Measurements from ENCODE around the gene IL13RA2. TPM values are rescaled to one million over a fixed set of nuclear protein-coding genes. Genes with fewer than 3 reads are reported as not detected.

The IL13RA2 gene
- total and polyA plus RNA-seq, 4 donors, result 1.9 to 5.4 (median 2.8) TPM

GRCh38 chrX:115011428-115011827 is 6.0 kb downstream of the IL13RA2 start:
- Histone ChIP-seq H3K4me3 (ENCODE audit: low read depth in 1 of 3, low read length in 3 of 3) (no peak overlapping the region), H3K9ac (ENCODE audit: low read depth in 1 of 2, low read length in 2 of 2) (no peak overlapping the region), H3K36me3 (ENCODE audit: control insufficient read depth in 4 of 4, insufficient read depth in 3 of 4, low read depth in 1 of 4, low read length in 3 of 4) (no peaks in the 10 kb centered on the region), H3K27me3 (ENCODE audit: control insufficient read depth in 4 of 4, insufficient read depth in 4 of 4, low read length in 3 of 4) (no peaks in the 10 kb centered on the region), H3K4me1 (ENCODE audit: control insufficient read depth in 4 of 4, insufficient read depth in 4 of 4, low read length in 3 of 4) (no peaks in the 10 kb centered on the region), H3K9me3 (ENCODE audit: control insufficient read depth in 4 of 4, low read length in 3 of 4) (no peaks in the 10 kb centered on the region), H3K27ac (ENCODE audit: low read depth in 1 of 2, low read length in 2 of 2) (no peak overlapping the region)
- TF ChIP-seq, protein P1, sequence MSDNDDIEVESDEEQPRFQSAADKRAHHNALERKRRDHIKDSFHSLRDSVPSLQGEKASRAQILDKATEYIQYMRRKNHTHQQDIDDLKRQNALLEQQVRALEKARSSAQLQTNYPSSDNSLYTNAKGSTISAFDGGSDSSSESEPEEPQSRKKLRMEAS (IDR thresholded peaks at IDR 0.05), result no peak
- TF ChIP-seq, protein P2, sequence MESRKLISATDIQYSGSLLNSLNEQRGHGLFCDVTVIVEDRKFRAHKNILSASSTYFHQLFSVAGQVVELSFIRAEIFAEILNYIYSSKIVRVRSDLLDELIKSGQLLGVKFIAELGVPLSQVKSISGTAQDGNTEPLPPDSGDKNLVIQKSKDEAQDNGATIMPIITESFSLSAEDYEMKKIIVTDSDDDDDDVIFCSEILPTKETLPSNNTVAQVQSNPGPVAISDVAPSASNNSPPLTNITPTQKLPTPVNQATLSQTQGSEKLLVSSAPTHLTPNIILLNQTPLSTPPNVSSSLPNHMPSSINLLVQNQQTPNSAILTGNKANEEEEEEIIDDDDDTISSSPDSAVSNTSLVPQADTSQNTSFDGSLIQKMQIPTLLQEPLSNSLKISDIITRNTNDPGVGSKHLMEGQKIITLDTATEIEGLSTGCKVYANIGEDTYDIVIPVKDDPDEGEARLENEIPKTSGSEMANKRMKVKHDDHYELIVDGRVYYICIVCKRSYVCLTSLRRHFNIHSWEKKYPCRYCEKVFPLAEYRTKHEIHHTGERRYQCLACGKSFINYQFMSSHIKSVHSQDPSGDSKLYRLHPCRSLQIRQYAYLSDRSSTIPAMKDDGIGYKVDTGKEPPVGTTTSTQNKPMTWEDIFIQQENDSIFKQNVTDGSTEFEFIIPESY (IDR thresholded peaks at IDR 0.05), result no peak
- no peak for TF ChIP-seq RXRA (IDR thresholded peaks at IDR 0.05)
- TF ChIP-seq, protein P3, sequence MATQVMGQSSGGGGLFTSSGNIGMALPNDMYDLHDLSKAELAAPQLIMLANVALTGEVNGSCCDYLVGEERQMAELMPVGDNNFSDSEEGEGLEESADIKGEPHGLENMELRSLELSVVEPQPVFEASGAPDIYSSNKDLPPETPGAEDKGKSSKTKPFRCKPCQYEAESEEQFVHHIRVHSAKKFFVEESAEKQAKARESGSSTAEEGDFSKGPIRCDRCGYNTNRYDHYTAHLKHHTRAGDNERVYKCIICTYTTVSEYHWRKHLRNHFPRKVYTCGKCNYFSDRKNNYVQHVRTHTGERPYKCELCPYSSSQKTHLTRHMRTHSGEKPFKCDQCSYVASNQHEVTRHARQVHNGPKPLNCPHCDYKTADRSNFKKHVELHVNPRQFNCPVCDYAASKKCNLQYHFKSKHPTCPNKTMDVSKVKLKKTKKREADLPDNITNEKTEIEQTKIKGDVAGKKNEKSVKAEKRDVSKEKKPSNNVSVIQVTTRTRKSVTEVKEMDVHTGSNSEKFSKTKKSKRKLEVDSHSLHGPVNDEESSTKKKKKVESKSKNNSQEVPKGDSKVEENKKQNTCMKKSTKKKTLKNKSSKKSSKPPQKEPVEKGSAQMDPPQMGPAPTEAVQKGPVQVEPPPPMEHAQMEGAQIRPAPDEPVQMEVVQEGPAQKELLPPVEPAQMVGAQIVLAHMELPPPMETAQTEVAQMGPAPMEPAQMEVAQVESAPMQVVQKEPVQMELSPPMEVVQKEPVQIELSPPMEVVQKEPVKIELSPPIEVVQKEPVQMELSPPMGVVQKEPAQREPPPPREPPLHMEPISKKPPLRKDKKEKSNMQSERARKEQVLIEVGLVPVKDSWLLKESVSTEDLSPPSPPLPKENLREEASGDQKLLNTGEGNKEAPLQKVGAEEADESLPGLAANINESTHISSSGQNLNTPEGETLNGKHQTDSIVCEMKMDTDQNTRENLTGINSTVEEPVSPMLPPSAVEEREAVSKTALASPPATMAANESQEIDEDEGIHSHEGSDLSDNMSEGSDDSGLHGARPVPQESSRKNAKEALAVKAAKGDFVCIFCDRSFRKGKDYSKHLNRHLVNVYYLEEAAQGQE (IDR thresholded peaks at IDR 0.05), result no peak
- TF ChIP-seq TAF1 (conservative IDR thresholded peaks at IDR 0.05), result no peak
- TF ChIP-seq YY1 (IDR thresholded peaks at IDR 0.05), result no peak
- no peak for DNase-seq (ENCODE audit: low spot score)
- 43% methylated on average over 1 of the region's 1 CpG for WGBS

DNA sequence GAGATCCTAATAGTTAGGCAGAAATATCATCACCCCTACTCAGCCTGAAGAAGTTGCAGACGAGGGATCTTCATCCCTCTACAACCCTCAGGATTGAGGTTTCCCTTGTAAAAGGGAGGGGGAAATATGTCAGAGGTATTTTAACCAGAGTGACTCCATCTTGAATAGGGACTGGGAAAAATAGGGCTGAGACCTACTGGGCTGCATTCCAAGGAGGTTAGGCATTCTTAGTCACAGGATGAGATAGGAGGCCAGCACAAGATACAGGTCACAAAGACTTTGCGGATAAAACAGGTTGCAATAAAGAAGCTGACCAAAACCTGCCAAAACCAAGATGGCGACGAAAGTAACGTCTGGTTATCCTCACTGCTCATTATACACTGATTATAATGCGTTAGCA is 17.5 kb downstream of the IL13RA2 start:
- Histone ChIP-seq H3K27ac (ENCODE audit: low read depth in 1 of 2, low read length in 2 of 2) (no peak overlapping the region), H3K36me3 (ENCODE audit: control insufficient read depth in 4 of 4, insufficient read depth in 3 of 4, low read depth in 1 of 4, low read length in 3 of 4) (no peaks in the 10 kb centered on the region), H3K4me3 (ENCODE audit: low read depth in 1 of 3, low read length in 3 of 3) (no peak overlapping the region), H3K4me1 (ENCODE audit: control insufficient read depth in 4 of 4, insufficient read depth in 4 of 4, low read length in 3 of 4) (no peaks in the 10 kb centered on the region), H3K9me3 (ENCODE audit: control insufficient read depth in 4 of 4, low read length in 3 of 4) (no peaks in the 10 kb centered on the region), H3K9ac (ENCODE audit: low read depth in 1 of 2, low read length in 2 of 2) (no peak overlapping the region), H3K27me3 (ENCODE audit: control insufficient read depth in 4 of 4, insufficient read depth in 4 of 4, low read length in 3 of 4) (no peaks in the 10 kb centered on the region)
- TF ChIP-seq RXRA (IDR thresholded peaks at IDR 0.05) (no peak), HNF4A (conservative IDR thresholded peaks at IDR 0.05) (no peak), HNF4G (IDR thresholded peaks at IDR 0.05) (no peak), GABPA (IDR thresholded peaks at IDR 0.05 in 1 of 2, conservative IDR thresholded peaks at IDR 0.05 in 1 of 2) (no peak), TAF1 (conservative IDR thresholded peaks at IDR 0.05) (no peak), CTCF (IDR thresholded peaks at IDR 0.05; ENCODE audit: low read depth, low read length, missing input control) (no peak), RAD21 (IDR thresholded peaks at IDR 0.05) (no peak), ATF3 (IDR thresholded peaks at IDR 0.05) (no peak), FOXA2 (IDR thresholded peaks at IDR 0.05) (no peak), NR2F2 (IDR thresholded peaks at IDR 0.05) (no peak), YY1 (IDR thresholded peaks at IDR 0.05) (no peak), EGR1 (IDR thresholded peaks at IDR 0.05; ENCODE audit: low read depth in 2 of 2) (no peak), JUND (IDR thresholded peaks at IDR 0.05) (no peak), SP1 (IDR thresholded peaks at IDR 0.05) (no peak), FOXA1 (IDR thresholded peaks at IDR 0.05) (no peak)
- TF ChIP-seq, protein P3 (IDR thresholded peaks at IDR 0.05), result no peak
- TF ChIP-seq, protein P1 (IDR thresholded peaks at IDR 0.05), result no peak
- TF ChIP-seq, protein P2 (IDR thresholded peaks at IDR 0.05), result no peak
- DNase-seq (ENCODE audit: low spot score), result no peak
- WGBS, result 60% methylated on average over 6 of the region's 6 CpGs
